ENCODE data around the gene BCS1L. TPM values are rescaled to one million over a fixed set of nuclear protein-coding genes. Genes with fewer than 3 reads are reported as not detected.

Gene BCS1L
- total and polyA plus RNA-seq, 2 of the 13 experiments (the other 11 are each of a cell fraction or from before 2014, with no cell fraction given): 48.9 to 76.0 TPM

- TF ChIP-seq RAD21 (CRISPR knock-in tag; IDR thresholded peaks at IDR 0.05): peak; percentile 51
- TF ChIP-seq KLF9 (CRISPR knock-in tag; IDR thresholded peaks at IDR 0.05; ENCODE audit: low read depth): 0 out of 2 replicates have a peak, but pooled peaks have one; percentile 29
- no peak for TF ChIP-seq TBP (CRISPR knock-in tag; IDR thresholded peaks at IDR 0.05)
- TF ChIP-seq PHF20 (CRISPR knock-in tag; IDR thresholded peaks at IDR 0.05): peak; percentile 96
- TF ChIP-seq, protein P1, sequence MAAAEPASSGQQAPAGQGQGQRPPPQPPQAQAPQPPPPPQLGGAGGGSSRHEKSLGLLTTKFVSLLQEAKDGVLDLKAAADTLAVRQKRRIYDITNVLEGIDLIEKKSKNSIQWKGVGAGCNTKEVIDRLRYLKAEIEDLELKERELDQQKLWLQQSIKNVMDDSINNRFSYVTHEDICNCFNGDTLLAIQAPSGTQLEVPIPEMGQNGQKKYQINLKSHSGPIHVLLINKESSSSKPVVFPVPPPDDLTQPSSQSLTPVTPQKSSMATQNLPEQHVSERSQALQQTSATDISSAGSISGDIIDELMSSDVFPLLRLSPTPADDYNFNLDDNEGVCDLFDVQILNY (CRISPR knock-in tag; conservative IDR thresholded peaks at IDR 0.05): peak; percentile 87; the same call in 1 of the 2 replicates
- peak; percentile 87 for TF ChIP-seq ZSCAN29 (CRISPR knock-in tag; conservative IDR thresholded peaks at IDR 0.05)
- peak; percentile 43; the same call in 1 of the 2 replicates for TF ChIP-seq HMG20B (CRISPR knock-in tag; conservative IDR thresholded peaks at IDR 0.05)
- TF ChIP-seq ZNF18 (CRISPR knock-in tag; IDR thresholded peaks at IDR 0.05; ENCODE audit: insufficient replicate concordance): peak; percentile 86
- 0 out of 2 replicates have a peak, but pooled peaks have one; percentile 57 for TF ChIP-seq ZNF543 (CRISPR knock-in tag; IDR thresholded peaks at IDR 0.05)
- peak; percentile 80; the same call in 1 of the 2 replicates for TF ChIP-seq ZZZ3 (CRISPR knock-in tag; IDR thresholded peaks at IDR 0.05; ENCODE audit: borderline replicate concordance)
- TF ChIP-seq ZNF513 (CRISPR knock-in tag; conservative IDR thresholded peaks at IDR 0.05): no peak
- TF ChIP-seq MEF2D (CRISPR knock-in tag; IDR thresholded peaks at IDR 0.05): peak; percentile 85; the same call in 1 of the 2 replicates
- no peak for TF ChIP-seq ZFP90 (CRISPR knock-in tag; IDR thresholded peaks at IDR 0.05; ENCODE audit: borderline replicate concordance)
- peak; percentile 79; the same call in 1 of the 2 replicates for TF ChIP-seq TCF7 (IDR thresholded peaks at IDR 0.05; ENCODE audit: low read depth)
- peak; percentile 91 for TF ChIP-seq YEATS4 (CRISPR knock-in tag; IDR thresholded peaks at IDR 0.05; ENCODE audit: borderline replicate concordance)
- TF ChIP-seq, protein P2, sequence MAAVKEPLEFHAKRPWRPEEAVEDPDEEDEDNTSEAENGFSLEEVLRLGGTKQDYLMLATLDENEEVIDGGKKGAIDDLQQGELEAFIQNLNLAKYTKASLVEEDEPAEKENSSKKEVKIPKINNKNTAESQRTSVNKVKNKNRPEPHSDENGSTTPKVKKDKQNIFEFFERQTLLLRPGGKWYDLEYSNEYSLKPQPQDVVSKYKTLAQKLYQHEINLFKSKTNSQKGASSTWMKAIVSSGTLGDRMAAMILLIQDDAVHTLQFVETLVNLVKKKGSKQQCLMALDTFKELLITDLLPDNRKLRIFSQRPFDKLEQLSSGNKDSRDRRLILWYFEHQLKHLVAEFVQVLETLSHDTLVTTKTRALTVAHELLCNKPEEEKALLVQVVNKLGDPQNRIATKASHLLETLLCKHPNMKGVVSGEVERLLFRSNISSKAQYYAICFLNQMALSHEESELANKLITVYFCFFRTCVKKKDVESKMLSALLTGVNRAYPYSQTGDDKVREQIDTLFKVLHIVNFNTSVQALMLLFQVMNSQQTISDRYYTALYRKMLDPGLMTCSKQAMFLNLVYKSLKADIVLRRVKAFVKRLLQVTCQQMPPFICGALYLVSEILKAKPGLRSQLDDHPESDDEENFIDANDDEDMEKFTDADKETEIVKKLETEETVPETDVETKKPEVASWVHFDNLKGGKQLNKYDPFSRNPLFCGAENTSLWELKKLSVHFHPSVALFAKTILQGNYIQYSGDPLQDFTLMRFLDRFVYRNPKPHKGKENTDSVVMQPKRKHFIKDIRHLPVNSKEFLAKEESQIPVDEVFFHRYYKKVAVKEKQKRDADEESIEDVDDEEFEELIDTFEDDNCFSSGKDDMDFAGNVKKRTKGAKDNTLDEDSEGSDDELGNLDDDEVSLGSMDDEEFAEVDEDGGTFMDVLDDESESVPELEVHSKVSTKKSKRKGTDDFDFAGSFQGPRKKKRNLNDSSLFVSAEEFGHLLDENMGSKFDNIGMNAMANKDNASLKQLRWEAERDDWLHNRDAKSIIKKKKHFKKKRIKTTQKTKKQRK (IDR thresholded peaks at IDR 0.05; ENCODE audit: low read length): no peak
- TF ChIP-seq KDM6A (CRISPR knock-in tag; IDR thresholded peaks at IDR 0.05; ENCODE audit: low read depth): no peak
- TF ChIP-seq, protein P3, sequence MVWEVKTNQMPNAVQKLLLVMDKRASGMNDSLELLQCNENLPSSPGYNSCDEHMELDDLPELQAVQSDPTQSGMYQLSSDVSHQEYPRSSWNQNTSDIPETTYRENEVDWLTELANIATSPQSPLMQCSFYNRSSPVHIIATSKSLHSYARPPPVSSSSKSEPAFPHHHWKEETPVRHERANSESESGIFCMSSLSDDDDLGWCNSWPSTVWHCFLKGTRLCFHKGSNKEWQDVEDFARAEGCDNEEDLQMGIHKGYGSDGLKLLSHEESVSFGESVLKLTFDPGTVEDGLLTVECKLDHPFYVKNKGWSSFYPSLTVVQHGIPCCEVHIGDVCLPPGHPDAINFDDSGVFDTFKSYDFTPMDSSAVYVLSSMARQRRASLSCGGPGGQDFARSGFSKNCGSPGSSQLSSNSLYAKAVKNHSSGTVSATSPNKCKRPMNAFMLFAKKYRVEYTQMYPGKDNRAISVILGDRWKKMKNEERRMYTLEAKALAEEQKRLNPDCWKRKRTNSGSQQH (CRISPR knock-in tag; IDR thresholded peaks at IDR 0.05; ENCODE audit: low read depth): peak; percentile 66
- no peak for TF ChIP-seq MATR3 (CRISPR knock-in tag; IDR thresholded peaks at IDR 0.05)
- peak; percentile 41; the same call in 1 of the 2 replicates for TF ChIP-seq ZNF607 (CRISPR knock-in tag; IDR thresholded peaks at IDR 0.05; ENCODE audit: borderline replicate concordance)
- TF ChIP-seq ZNF230 (CRISPR knock-in tag; IDR thresholded peaks at IDR 0.05): peak; percentile 85
- peak; percentile 83 for TF ChIP-seq ZSCAN9 (CRISPR knock-in tag; IDR thresholded peaks at IDR 0.05; ENCODE audit: borderline replicate concordance)
Measured at GRCh38 chr2:218659258-218659987, at the start of gene BCS1L, which contains the start of gene ZNF142 (continued).

Measured in HepG2 (cell line).